ENCODE data around the gene TM9SF2.

The TM9SF2 gene

DNA sequence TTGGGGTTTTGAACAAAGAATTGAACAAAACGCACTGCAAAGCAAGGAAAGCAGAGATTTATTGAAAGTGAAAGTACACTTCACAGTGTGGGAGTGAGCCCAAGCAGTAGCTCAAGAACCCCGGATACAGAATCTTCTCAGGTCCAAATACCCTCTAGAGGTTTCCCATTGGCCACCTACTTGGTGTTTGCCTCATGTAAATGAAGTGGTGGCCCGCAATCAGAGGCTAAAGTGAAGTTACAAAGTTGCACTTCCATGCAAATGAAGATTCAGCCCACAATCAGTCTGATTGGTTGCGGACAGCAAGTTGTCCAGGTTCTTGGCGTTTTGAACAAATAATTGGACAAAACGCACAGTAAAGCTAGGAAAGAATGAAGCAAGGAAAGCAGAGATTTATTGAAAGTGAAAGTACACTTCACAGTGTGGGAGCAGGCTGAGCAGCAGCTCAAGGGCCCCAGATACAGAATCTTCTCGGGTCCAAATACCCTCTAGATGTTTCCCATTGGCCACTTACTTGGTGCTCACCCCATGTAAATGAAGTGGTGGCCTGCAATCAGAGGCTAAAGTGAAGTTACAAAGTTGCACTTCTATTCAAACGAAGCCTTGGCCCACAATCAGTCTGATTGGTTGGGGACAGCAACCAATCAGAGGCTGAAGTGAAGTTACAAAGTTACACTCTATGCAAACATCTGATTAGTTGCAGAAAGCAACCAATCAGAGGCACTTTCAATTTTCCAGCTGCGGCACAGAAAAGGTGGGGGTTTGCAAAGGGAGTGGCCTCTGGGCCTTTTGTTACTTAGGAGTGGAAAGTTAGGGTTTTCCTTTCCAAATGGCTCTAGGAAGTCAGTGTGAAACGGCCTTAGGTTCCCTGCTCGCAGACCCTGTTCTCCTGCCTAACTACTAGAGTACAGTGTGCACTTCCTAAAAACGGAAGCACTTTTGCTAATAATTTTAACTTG is 4.8 kb upstream of the TM9SF2 start:
- peak; percentile 48 for DNase-seq (ENCODE audit: extremely low read depth, insufficient read length)
- H3K4me3 ChIP-seq (replicated peaks; ENCODE audit: low read depth, low read length) = peak overlapping the region; percentile 51
- H3K27me3 ChIP-seq (replicated peaks; ENCODE audit: control insufficient read depth, insufficient read depth, low read length) = no peaks in the 10 kb centered on the region
- TF ChIP-seq, protein P1, sequence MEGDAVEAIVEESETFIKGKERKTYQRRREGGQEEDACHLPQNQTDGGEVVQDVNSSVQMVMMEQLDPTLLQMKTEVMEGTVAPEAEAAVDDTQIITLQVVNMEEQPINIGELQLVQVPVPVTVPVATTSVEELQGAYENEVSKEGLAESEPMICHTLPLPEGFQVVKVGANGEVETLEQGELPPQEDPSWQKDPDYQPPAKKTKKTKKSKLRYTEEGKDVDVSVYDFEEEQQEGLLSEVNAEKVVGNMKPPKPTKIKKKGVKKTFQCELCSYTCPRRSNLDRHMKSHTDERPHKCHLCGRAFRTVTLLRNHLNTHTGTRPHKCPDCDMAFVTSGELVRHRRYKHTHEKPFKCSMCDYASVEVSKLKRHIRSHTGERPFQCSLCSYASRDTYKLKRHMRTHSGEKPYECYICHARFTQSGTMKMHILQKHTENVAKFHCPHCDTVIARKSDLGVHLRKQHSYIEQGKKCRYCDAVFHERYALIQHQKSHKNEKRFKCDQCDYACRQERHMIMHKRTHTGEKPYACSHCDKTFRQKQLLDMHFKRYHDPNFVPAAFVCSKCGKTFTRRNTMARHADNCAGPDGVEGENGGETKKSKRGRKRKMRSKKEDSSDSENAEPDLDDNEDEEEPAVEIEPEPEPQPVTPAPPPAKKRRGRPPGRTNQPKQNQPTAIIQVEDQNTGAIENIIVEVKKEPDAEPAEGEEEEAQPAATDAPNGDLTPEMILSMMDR (IDR thresholded peaks at IDR 0.05; ENCODE audit: insufficient read depth, low read length, poor library complexity, severe bottlenecking) = no peak
- H3K36me3 ChIP-seq (ENCODE audit: control insufficient read depth, insufficient read depth, low read length) = no peaks in the 10 kb centered on the region

- DNase-seq (ENCODE audit: extremely low read depth, insufficient read length) = peak; percentile 100
- TF ChIP-seq, protein P1 (IDR thresholded peaks at IDR 0.05; ENCODE audit: insufficient read depth, low read length, poor library complexity, severe bottlenecking) = no peak
- Histone ChIP-seq H3K4me3 (replicated peaks; ENCODE audit: low read depth, low read length) (peak overlapping the region; percentile 67), H3K27me3 (replicated peaks; ENCODE audit: control insufficient read depth, insufficient read depth, low read length) (no peaks in the 10 kb centered on the region), H3K36me3 (ENCODE audit: control insufficient read depth, insufficient read depth, low read length) (no peaks in the 10 kb centered on the region)
Observed at GRCh38 chr13:99498171-99499161, 2.8 kb upstream of the TM9SF2 start.

DNA sequence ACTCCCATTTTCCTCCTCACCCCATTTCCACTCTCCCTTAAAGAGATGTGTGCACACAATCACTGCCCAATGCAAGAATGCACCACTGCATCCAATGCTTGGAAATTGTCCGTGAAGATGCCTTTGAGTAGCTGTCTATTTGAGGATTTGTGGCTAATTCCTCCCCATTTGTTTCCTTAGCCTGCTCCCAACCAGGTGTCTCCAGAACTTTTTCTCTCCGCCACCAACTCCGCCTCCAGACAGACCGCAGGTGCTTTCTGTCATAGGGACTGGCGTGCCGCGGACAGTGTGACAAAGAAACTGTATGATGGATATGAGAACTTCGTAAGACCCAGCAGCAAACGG is 461 bp upstream of the TM9SF2 start:
- TF ChIP-seq, protein P1 (IDR thresholded peaks at IDR 0.05; ENCODE audit: insufficient read depth, low read length, poor library complexity, severe bottlenecking) = no peak
- no peaks in the 10 kb centered on the region for H3K36me3 ChIP-seq (ENCODE audit: control insufficient read depth, insufficient read depth, low read length)
- peak overlapping the region; percentile 83 for H3K4me3 ChIP-seq (replicated peaks; ENCODE audit: low read depth, low read length)
- no peak for DNase-seq (ENCODE audit: extremely low read depth, insufficient read length)
- no peaks in the 10 kb centered on the region for H3K27me3 ChIP-seq (replicated peaks; ENCODE audit: control insufficient read depth, insufficient read depth, low read length)

DNA sequence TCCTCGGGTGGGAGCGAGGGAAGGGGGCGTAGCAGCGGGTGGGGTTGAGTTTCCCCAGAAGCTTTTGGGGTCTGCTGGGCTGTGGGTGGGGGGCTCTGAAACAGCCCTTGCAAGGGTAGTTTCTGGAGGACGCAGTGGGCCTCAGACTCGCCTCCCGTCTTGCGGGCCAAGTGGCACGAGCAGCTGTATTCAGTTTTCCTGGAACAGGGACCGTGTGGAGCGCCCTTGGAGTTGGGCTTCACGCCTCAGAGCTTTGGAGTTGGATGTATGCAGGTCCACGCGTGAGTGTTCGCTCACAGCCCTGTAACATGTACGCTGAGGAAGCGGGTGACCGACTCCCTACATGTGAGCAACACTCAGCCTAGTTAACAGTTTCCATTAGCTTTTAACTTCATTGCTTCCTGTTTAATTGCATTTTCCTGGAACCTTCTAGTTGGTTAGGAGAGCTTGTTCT is 603 bp downstream of the TM9SF2 start:
- H3K27me3 ChIP-seq (replicated peaks; ENCODE audit: control insufficient read depth, insufficient read depth, low read length) = no peaks in the 10 kb centered on the region
- H3K36me3 ChIP-seq (ENCODE audit: control insufficient read depth, insufficient read depth, low read length) = no peaks in the 10 kb centered on the region
- H3K4me3 ChIP-seq (replicated peaks; ENCODE audit: low read depth, low read length) = peak overlapping the region; percentile 83
- no peak for DNase-seq (ENCODE audit: extremely low read depth, insufficient read length)
- TF ChIP-seq, protein P1 (IDR thresholded peaks at IDR 0.05; ENCODE audit: insufficient read depth, low read length, poor library complexity, severe bottlenecking) = no peak

DNA sequence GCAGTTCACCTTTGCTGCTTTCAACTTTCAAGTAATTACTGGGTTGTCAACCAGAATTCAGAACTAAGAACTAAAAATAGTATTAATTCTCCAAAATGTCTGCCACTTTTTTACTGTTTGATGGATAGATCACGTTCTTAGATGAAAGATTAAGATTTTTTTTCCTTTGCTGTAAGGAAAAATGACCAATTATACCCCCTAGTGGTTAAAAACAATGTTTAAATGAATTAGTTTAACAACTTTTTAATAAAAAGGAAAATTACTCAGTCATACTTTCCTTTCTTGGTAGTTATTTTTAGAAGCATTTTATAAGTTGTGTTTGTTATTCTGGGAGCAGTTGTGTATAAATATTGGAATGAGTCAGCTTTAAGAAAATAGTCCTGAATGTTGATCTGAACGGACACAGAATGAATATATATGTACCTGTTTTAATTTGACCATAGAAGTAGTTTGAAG is 4.6 kb downstream of the TM9SF2 start:
- Histone ChIP-seq H3K27me3 (replicated peaks; ENCODE audit: control insufficient read depth, insufficient read depth, low read length) (no peaks in the 10 kb centered on the region), H3K4me3 (replicated peaks; ENCODE audit: low read depth, low read length) (peak overlapping the region; percentile 12), H3K36me3 (ENCODE audit: control insufficient read depth, insufficient read depth, low read length) (peaks cover 7% of the 10 kb centered on the region)
- TF ChIP-seq, protein P1 (IDR thresholded peaks at IDR 0.05; ENCODE audit: insufficient read depth, low read length, poor library complexity, severe bottlenecking) = peak; percentile 11
- DNase-seq (ENCODE audit: extremely low read depth, insufficient read length) = no peak
